HUES48 (cell line): ENCODE data around the gene FUT7.

Experiments
- H3K27ac ChIP-seq: one replicate; pipeline ENCODE4 v1.7.0; 2013; ENCODE audit warnings: low read depth, low read length, inconsistent platforms
- H3K27me3 ChIP-seq: 2 replicates; pipeline ENCODE4 v1.6.1; 2013; ENCODE audit warnings: mild to moderate bottlenecking, low read length; ENCODE audit not compliant: control insufficient read depth, insufficient read depth
- H3K36me3 ChIP-seq: 2 replicates; pipeline ENCODE4 v1.6.1; 2013; ENCODE audit warnings: low read length; ENCODE audit not compliant: control insufficient read depth, insufficient read depth
- H3K4me1 ChIP-seq: 2 replicates; pipeline ENCODE4 v1.6.1; 2013; ENCODE audit warnings: mild to moderate bottlenecking, low read length; ENCODE audit not compliant: control insufficient read depth, insufficient read depth
- H3K4me3 ChIP-seq: 2 replicates; pipeline ENCODE4 v1.5.1; 2013; ENCODE audit warnings: mild to moderate bottlenecking, low read depth, low read length
- H3K9ac ChIP-seq: 2 replicates; pipeline ENCODE4 v1.6.1; 2013; ENCODE audit warnings: mild to moderate bottlenecking, low read depth, low read length, moderate library complexity
- H3K9me3 ChIP-seq: 2 replicates; pipeline ENCODE4 v1.6.1; 2013; ENCODE audit warnings: low read length; ENCODE audit not compliant: control insufficient read depth, insufficient read depth

Gene FUT7

GRCh38 chr9:136995362-136995761 lies 36.5 kb downstream of the FUT7 start:
- Histone ChIP-seq H3K9ac (no peak overlapping the region), H3K27me3 (peaks cover 45% of the 10 kb centered on the region), H3K9me3 (no peaks in the 10 kb centered on the region), H3K27ac (no peak overlapping the region), H3K4me1 (peaks cover 6% of the 10 kb centered on the region; the same call in 1 of the 2 replicates), H3K4me3 (peak overlapping the region; percentile 46), H3K36me3 (0 out of 2 replicates have a peak, but pooled peaks cover 7% of the 10 kb centered on the region)

DNA sequence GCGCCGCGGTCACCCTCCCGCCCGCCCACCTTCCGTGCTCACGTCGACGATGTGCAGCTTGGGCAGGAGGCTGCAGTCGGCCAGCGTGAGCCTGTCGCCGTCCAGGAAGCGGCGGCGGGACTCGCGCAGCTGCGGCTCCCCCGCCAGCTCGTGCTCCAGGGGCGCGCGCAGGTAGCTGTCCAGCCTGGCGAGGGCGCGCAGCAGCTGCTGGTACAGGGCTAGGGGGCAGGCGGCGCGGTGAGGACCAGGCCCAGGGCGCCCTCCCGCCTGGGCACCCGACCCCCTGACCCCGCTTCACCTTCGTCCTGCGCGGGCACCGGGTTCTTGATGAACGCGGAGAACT lies 37.0 kb downstream of the FUT7 start:
- Histone ChIP-seq H3K27me3 (peaks cover 45% of the 10 kb centered on the region), H3K9me3 (no peaks in the 10 kb centered on the region), H3K4me1 (peaks cover 6% of the 10 kb centered on the region; the same call in 1 of the 2 replicates), H3K4me3 (peak overlapping the region; percentile 46), H3K9ac (no peak overlapping the region), H3K27ac (no peak overlapping the region), H3K36me3 (0 out of 2 replicates have a peak, but pooled peaks cover 7% of the 10 kb centered on the region)

- Histone ChIP-seq H3K9ac (no peak overlapping the region), H3K27me3 (peaks cover 45% of the 10 kb centered on the region), H3K36me3 (0 out of 2 replicates have a peak, but pooled peaks cover 7% of the 10 kb centered on the region), H3K27ac (no peak overlapping the region), H3K9me3 (no peaks in the 10 kb centered on the region), H3K4me1 (peaks cover 6% of the 10 kb centered on the region; the same call in 1 of the 2 replicates), H3K4me3 (peak overlapping the region; percentile 40; the same call in 1 of the 2 replicates)
These were observed 37.6 kb downstream of the FUT7 start for GRCh38 chr9:136994180-136994887.

GRCh38 chr9:136992819-136993369 lies 39.0 kb downstream of the FUT7 start:
- H3K27me3 ChIP-seq: peaks cover 45% of the 10 kb centered on the region
- H3K4me3 ChIP-seq: peak overlapping the region; percentile 80
- H3K27ac ChIP-seq: no peak overlapping the region
- 0 out of 2 replicates have a peak overlapping the region, but pooled peaks have one; percentile 48 for H3K9ac ChIP-seq
- H3K4me1 ChIP-seq: peaks cover 6% of the 10 kb centered on the region; the same call in 1 of the 2 replicates
- H3K9me3 ChIP-seq: no peaks in the 10 kb centered on the region
- H3K36me3 ChIP-seq: 0 out of 2 replicates have a peak, but pooled peaks cover 7% of the 10 kb centered on the region

DNA sequence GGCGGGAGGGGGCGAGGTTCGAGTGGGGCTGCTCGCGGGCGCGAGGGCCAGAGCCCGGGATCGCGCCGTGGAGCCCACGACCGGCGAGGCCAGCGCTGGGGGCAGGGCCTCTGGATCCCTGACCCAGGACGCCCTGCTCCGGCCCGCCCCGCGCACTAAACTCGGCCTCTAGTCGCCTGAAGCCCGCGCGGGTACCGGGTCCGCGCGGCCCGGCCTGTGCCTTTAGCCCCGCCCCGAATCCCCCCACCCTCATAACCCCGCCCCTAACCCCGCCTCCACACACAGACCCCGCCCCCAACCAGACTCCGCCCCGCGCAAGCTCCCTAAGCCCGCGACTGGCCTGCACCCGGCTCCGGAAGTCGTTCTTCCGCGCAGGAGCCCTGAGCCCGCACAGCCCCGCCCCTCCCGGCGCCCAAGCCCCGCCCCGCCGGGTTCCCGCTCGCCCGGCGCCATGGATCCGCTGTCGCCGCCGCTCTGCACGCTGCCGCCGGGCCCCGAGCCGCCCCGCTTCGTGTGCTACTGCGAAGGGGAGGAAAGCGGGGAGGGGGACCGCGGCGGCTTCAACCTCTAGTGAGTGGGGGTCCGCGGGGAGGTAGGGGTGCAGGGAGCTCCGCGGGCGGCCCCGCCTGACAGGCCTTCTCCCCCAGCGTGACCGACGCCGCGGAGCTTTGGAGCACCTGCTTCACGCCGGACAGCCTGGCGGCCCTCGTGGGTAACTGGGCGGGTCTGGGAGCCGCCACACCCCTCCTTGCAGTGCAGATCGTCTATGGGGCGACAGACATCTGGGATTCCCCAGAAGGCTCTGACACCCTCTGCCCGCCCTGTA lies 39.7 kb downstream of the FUT7 start, which contains the start of gene PAXX:
Gene PAXX (plus strand): TSS at position 430 of the 826 bp plus-strand sequence. CDS start 22 bp downstream, at position 452.
- Histone ChIP-seq H3K9me3 (no peaks in the 10 kb centered on the region), H3K4me1 (peaks cover 2% of the 10 kb centered on the region; the same call in 1 of the 2 replicates), H3K36me3 (0 out of 2 replicates have a peak, but pooled peaks cover 7% of the 10 kb centered on the region), H3K4me3 (peak within 1 kb of the TSS; percentile 80), H3K27ac (peak within 1 kb of the TSS; percentile 68), H3K9ac (peak within 1 kb of the TSS; percentile 48; the same call in 1 of the 2 replicates), H3K27me3 (peaks cover 40% of the 10 kb centered on the region)

GRCh38 chr9:136990242-136990911 lies 41.5 kb downstream of the FUT7 start:
- Histone ChIP-seq H3K27me3 (peaks cover 38% of the 10 kb centered on the region), H3K27ac (no peak overlapping the region), H3K9ac (no peak overlapping the region), H3K4me3 (no peak overlapping the region), H3K4me1 (no peaks in the 10 kb centered on the region), H3K36me3 (0 out of 2 replicates have a peak, but pooled peaks cover 7% of the 10 kb centered on the region), H3K9me3 (no peaks in the 10 kb centered on the region)

DNA sequence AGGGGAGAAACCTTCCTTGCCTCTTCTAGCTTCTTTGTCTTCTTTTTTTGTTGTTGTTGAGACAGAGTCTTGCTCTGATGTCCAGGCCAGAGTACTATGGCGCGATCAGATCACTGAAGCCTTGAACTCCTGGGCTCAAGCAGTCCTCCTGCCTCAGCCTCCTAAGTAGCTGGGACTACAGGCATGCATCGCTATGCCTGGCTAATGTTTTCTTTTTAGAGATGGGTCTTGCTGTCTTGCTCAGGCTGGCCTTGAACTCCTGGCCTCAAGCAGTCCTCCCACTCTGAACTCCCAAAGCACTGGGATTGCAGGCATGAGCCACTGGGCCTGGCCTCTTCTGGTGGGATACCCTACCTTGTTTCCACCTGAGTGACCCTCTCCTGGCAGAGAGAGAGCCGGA lies 43.0 kb downstream of the FUT7 start:
- H3K4me1 ChIP-seq: no peaks in the 10 kb centered on the region
- H3K9me3 ChIP-seq: no peaks in the 10 kb centered on the region
- H3K4me3 ChIP-seq: no peak overlapping the region
- no peak overlapping the region for H3K27ac ChIP-seq
- no peak overlapping the region for H3K9ac ChIP-seq
- H3K27me3 ChIP-seq: peaks cover 39% of the 10 kb centered on the region
- 0 out of 2 replicates have a peak, but pooled peaks cover 6% of the 10 kb centered on the region for H3K36me3 ChIP-seq

DNA sequence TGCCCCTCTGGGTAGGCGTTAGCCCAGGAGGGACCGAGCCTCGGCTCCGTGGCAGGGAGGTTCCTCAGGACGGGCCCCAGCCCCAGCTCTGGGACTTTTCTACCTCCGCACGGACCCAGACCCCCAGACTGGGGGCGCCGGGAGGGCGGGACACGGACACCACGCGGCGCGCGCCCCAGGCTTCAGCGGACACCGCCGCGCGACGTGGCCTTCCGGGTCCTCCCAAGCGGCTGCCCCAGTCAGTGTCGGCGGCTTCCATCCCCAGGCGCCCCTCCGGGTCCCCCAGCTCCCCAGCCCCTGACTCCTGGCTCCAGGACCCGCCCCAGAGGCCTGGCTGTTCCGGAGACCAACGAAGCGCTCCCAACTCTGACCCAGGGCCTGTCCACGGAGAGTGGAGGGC lies 46.0 kb downstream of the FUT7 start:
- Histone ChIP-seq H3K9ac (no peak overlapping the region), H3K9me3 (no peaks in the 10 kb centered on the region), H3K27me3 (peaks cover 30% of the 10 kb centered on the region), H3K27ac (no peak overlapping the region), H3K36me3 (no peaks in the 10 kb centered on the region), H3K4me3 (peak overlapping the region; percentile 29; the same call in 1 of the 2 replicates), H3K4me1 (no peaks in the 10 kb centered on the region)

DNA sequence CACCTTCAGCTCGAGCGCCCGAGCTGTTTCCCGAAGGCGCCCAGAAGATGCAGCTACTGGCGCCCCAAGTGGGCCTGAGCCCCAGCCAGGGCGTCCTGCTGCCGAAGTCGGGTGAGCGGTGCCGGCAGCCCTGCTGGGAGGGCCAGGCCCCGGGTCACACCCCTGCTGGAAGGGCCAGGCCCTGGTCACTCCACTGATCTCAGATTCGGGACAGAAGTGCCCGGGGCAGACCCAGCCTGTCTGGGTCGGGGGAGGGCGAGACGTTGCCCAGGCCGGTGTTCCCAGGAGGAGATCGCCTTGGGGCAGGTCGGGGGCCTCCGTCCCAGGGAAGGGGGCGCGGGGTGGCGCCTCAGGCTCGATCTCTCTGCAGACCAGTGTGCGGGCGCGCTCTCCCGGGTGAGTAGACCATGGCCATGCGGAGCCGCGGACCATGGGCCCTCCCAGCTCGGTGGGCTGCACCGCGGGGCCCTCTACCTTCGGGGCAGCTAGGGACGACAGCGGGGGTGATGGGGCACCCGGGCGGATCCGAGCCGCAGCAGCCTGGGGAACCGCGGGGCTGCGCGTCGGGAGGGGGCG lies 46.8 kb downstream of the FUT7 start:
- Histone ChIP-seq H3K4me1 (no peaks in the 10 kb centered on the region), H3K9me3 (no peaks in the 10 kb centered on the region), H3K4me3 (peak overlapping the region; percentile 53), H3K27ac (no peak overlapping the region), H3K9ac (no peak overlapping the region), H3K27me3 (peaks cover 25% of the 10 kb centered on the region), H3K36me3 (no peaks in the 10 kb centered on the region)

DNA sequence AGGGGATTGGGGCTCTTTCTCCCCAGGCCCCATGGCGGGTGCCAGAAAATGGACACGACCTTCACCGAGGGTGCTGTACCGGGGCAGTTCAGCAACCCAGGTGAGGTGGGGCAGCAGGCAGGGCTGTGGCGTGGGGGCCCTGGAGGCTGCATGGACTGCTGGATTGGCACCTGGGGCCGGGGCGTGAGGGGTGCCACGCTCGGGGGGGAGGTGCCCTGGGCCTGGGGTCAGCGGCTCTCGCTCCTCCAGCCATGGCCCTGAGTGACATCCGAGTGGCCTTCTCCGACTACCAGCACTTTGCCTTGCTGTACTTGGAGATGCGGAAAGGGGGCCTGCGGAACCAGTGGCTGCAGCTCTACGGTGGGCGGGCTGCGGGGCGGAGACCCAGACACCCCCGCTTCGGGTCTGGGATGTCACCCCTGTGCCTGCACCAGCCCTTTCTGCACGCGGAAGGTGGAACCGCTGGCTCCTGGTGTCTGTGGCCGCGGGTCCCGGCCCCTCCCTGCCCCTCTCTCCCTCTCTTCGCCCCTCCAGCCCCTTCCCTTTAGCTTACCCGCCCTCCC lies 47.3 kb downstream of the FUT7 start:
- H3K4me1 ChIP-seq: no peaks in the 10 kb centered on the region
- peaks cover 25% of the 10 kb centered on the region for H3K27me3 ChIP-seq
- H3K36me3 ChIP-seq: no peaks in the 10 kb centered on the region
- peak overlapping the region; percentile 53; the same call in 1 of the 2 replicates for H3K4me3 ChIP-seq
- H3K9me3 ChIP-seq: no peaks in the 10 kb centered on the region
- no peak overlapping the region for H3K9ac ChIP-seq
- H3K27ac ChIP-seq: no peak overlapping the region
